Ovary (tissue), 9 donors: ENCODE measurements around the gene NRL. TPM values are rescaled to one million over a fixed set of nuclear protein-coding genes. Genes with fewer than 3 reads are reported as not detected.

Experiments
- DNase-seq, 5 donors: peaks; one replicate each; pipeline ENCODE4 v3.0.0-alpha.2; 2019 to 2020
- H3K27ac ChIP-seq, 2 donors: fragments of 200-600 bp; one replicate each; pipeline versions ENCODE4 v1.5.1 to v1.8.0; 2019 to 2022
- H3K27me3 ChIP-seq: fragments of 200-600 bp; one replicate; pipeline ENCODE4 v1.8.0; 2022
- H3K36me3 ChIP-seq: fragments of 200-600 bp; sonication (generic); one replicate; pipeline ENCODE4 v1.5.1; 2019
- H3K4me1 ChIP-seq: one replicate; pipeline ENCODE4 v1.8.1; 2013; ENCODE audit warnings: mild to moderate bottlenecking, moderate library complexity; ENCODE audit not compliant: insufficient read depth
- H3K4me3 ChIP-seq: fragments of 200-600 bp; sonication (generic); one replicate; pipeline ENCODE4 v1.5.1; 2017
- H3K9me3 ChIP-seq, 2 donors: fragments of 200-600 bp in 1 of 2; sonication (generic) in 1 of 2; one replicate each; pipeline versions ENCODE4 v1.5.1 to v1.8.1; 2013 to 2019; ENCODE audit warnings: mild to moderate bottlenecking in 1 of 2, moderate library complexity in 1 of 2
- CTCF ChIP-seq, 3 donors: fragments of 450-650 bp in 2 of 3; fragments of 200-600 bp in 1 of 3; IDR thresholded peaks; one replicate each; pipeline versions ENCODE4 v1.5.1 to v1.8.0; 2016 to 2022; ENCODE audit warnings: antibody characterized with exemption in 3 of 3, mild to moderate bottlenecking in 1 of 3
- EP300 ChIP-seq: sonication (generic); formaldehyde crosslinking; IDR thresholded peaks from one replicate; pipeline ENCODE4 v1.6.1; 2017; ENCODE audit warnings: antibody characterized with exemption
- POLR2A ChIP-seq: fragments of 450-650 bp; IDR thresholded peaks from one replicate; pipeline ENCODE4 v1.6.1; 2017; ENCODE audit warnings: antibody characterized with exemption, mild to moderate bottlenecking, moderate library complexity
- WGBS, 3 donors: extraction: QIAGEN DNeasy Blood & Tissue Kit in 1 of 3; methylation state at CpG; one replicate each; pipeline versions ENCODE4 v1.1.5 to v1.1.7; 2013 to 2017; 5-methylcytosine and 5-hydroxymethylcytosine counted together
- intact Hi-C, 4 donors: fragments of 100-400 bp; cut with DNase I; formaldehyde crosslinking; loops; one replicate each; pipeline versions ENCODE4 v1.11.0 to v1.15.1; 2022 to 2023
- polyA plus RNA-seq, 2 donors: library from polyadenylated mRNA; stranded (reverse); fragments of 200-250 nt in 1 of 2; fragments of 350-450 nt in 1 of 2; fragmentation: Illumina TruSeq in 1 of 2; extraction: RNeasy Lipid Tissue Mini Kit (QIAGEN cat#74804) in 1 of 2; gene quantifications; one replicate each; pipeline ENCODE4 v1.2.3, GENCODE V29; 2013 to 2014
- total RNA-seq, 7 donors: library from RNA; depleted of rRNA in 2 of 7; stranded (reverse); fragments of >200 nt in 2 of 7; fragmentation: NEBNext Ultra II Directional in 3 of 7; extraction: Animal tissue kit (Norgen Biotek cat#: 25700) in 3 of 7; gene quantifications; one replicate each; pipeline versions ENCODE4 v1.1.0 to v1.2.4, GENCODE V29; 2016 to 2023
- donor health status: DM: no; HTN: no; CAD: no; lungs with moderate emphysema.
- donor health status: DM: no; HTN: no; CAD: no.
- donor health status: Bipolar disorder and iron deficiency.
- donor health status: DM: yes; HTN: yes; CAD: no.
- donor health status: DM: no; HTN: no; CAD: no.
- donor health status: DM: yes; HTN: yes; CAD: no.

NRL gene
- total and polyA plus RNA-seq, 9 donors: 0.78 to 4.1 (median 2.8) TPM

GRCh38 chr14:24066496-24067132 lies 48.1 kb downstream of the NRL start:
- 86 to 88% (median 87%) methylated on average over 8 of the region's 8 CpGs for WGBS, 3 donors
- DNase-seq: no peak
- no peak overlapping the region for H3K27ac ChIP-seq
- H3K9me3 ChIP-seq: no peaks in the 10 kb centered on the region
- intact Hi-C loops: no loop called here
- H3K4me3 ChIP-seq: no peak overlapping the region
- no peaks in the 10 kb centered on the region for H3K36me3 ChIP-seq
- no peaks in the 10 kb centered on the region for H3K27me3 ChIP-seq
- H3K4me1 ChIP-seq: no peaks in the 10 kb centered on the region
- no peak for TF ChIP-seq CTCF (IDR thresholded peaks at IDR 0.05)
- no peak for TF ChIP-seq EP300
- TF ChIP-seq POLR2A: no peak

DNA sequence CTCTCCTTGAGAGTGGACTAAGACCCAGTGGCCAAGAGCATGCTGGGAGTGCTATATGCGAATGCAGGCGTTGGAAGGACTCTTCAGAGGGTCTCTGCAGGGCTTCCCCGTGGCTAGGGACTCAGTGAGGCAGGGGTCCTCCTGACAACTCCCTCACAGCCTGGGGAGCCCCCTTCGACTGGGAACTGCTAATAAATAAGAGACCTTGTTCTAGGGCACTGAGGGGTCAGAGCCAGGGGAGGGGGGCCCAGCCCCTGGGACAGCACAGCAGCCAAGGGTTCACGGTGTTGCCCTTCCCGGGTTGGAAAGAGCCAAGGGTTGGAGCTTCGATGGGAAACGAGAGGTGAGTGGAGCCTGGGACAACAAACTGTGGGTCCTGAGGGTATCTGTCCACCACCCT lies 49.3 kb downstream of the NRL start:
- Histone ChIP-seq H3K36me3 (no peaks in the 10 kb centered on the region), H3K4me3 (no peak overlapping the region), H3K27ac (no peak overlapping the region), H3K9me3 (no peaks in the 10 kb centered on the region), H3K4me1 (no peaks in the 10 kb centered on the region), H3K27me3 (no peaks in the 10 kb centered on the region)
- TF ChIP-seq POLR2A (no peak), EP300 (no peak), CTCF (IDR thresholded peaks at IDR 0.05) (no peak)
- 58 to 72% (median 66%) methylated on average over 8 of the region's 8 CpGs for WGBS, 3 donors
- intact Hi-C loops: no loop called here
- no peak for DNase-seq

DNA sequence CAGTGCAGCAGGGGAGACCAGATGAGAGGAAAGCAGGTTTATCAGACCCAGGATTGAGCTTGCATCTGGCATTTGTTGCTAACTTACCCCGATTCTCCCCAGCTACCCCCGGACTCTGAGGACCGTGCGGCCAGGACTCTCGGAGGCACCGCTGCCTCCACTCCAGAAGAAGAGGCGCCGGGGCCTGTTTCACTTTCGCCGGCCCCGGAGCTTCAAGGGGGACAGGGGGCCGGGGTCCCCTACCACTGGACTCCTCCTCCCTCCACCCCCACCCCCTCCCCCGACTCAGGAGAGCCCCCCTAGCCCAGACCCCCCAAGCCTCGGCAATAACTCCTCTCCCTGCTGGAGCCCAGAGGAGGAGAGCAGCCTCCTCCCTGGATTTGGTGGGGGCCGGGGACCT lies 49.9 kb downstream of the NRL start:
- WGBS, 3 donors: 81 to 87% (median 85%) methylated on average over 15 of the region's 15 CpGs
- DNase-seq: no peak

GRCh38 chr14:24064091-24064795 lies 50.5 kb downstream of the NRL start:
- Histone ChIP-seq H3K4me3 (no peak overlapping the region), H3K9me3 (no peaks in the 10 kb centered on the region), H3K27me3 (no peaks in the 10 kb centered on the region), H3K27ac (no peak overlapping the region), H3K36me3 (no peaks in the 10 kb centered on the region), H3K4me1 (no peaks in the 10 kb centered on the region)
- no peak for DNase-seq
- TF ChIP-seq POLR2A (no peak), CTCF (IDR thresholded peaks at IDR 0.05) (no peak), EP300 (no peak)
- 62 to 68% (median 67%) methylated on average over 7 of the region's 7 CpGs for WGBS, 3 donors
- intact Hi-C loops: loop anchor here in 1 of 4 donors (5.0 kb wide), 1 partner anchor 38 kb away; no protein-coding TSS in a partner anchor

More for the DNA sequence above, 49.9 kb downstream of the NRL start:
- TF ChIP-seq EP300: no peak
- TF ChIP-seq POLR2A: no peak
- no peak for TF ChIP-seq CTCF (IDR thresholded peaks at IDR 0.05)
- intact Hi-C loops: loop anchor here in 1 of 4 donors (5.0 kb wide), 1 partner anchor 37 kb away; no protein-coding TSS in a partner anchor
- Histone ChIP-seq H3K36me3 (no peaks in the 10 kb centered on the region), H3K4me1 (no peaks in the 10 kb centered on the region), H3K4me3 (no peak overlapping the region), H3K27ac (no peak overlapping the region), H3K9me3 (no peaks in the 10 kb centered on the region), H3K27me3 (no peaks in the 10 kb centered on the region)
